Activated T-helper 17 cell treated with anti-CD3 and anti-CD28 coated beads, Interleukin-2, amount 50 U/mL, for 72 hours (primary cell): Measurements from ENCODE around the gene PDS5A. TPM values are rescaled to one million over a fixed set of nuclear protein-coding genes. Genes with fewer than 3 reads are reported as not detected.
"Not testable (repeated sequence)": the region's sequence is repeated elsewhere in the genome, so short reads cannot be mapped to it uniquely, and the experiment has no call there.

Experiments
- ATAC-seq: fragments of 150-1000 bp; cut with Tn5 transposase; replicated peaks from 2 replicates; pipeline ENCODE4 v1.10.0; 2021; ENCODE audit warnings: mild to moderate bottlenecking, moderate library complexity
- H3K27ac Mint-ChIP-seq: one replicate; pipeline ENCODE4 v1.8.0; 2022; ENCODE audit warnings: mixed read lengths
- H3K27me3 Mint-ChIP-seq: one replicate; pipeline ENCODE4 v1.8.0; 2022; ENCODE audit warnings: mixed read lengths
- H3K36me3 Mint-ChIP-seq: one replicate; pipeline ENCODE4 v1.8.0; 2022; ENCODE audit warnings: low read depth, mild to moderate bottlenecking, mixed read lengths
- H3K4me1 Mint-ChIP-seq: one replicate; pipeline ENCODE4 v1.8.0; 2022; ENCODE audit warnings: mixed read lengths
- H3K4me3 Mint-ChIP-seq: one replicate; pipeline ENCODE4 v1.8.0; 2022; ENCODE audit warnings: mild to moderate bottlenecking, mixed read lengths
- H3K9me3 Mint-ChIP-seq: one replicate; pipeline ENCODE4 v1.8.0; 2022; ENCODE audit warnings: mixed read lengths
- total RNA-seq, 2 donors: library from RNA; stranded (reverse); gene quantifications; one replicate each; pipeline ENCODE4 v1.2.3, GENCODE V29; 2022

Gene PDS5A
- total RNA-seq, 2 donors from 2014 or later = 78.8 to 113 TPM

DNA sequence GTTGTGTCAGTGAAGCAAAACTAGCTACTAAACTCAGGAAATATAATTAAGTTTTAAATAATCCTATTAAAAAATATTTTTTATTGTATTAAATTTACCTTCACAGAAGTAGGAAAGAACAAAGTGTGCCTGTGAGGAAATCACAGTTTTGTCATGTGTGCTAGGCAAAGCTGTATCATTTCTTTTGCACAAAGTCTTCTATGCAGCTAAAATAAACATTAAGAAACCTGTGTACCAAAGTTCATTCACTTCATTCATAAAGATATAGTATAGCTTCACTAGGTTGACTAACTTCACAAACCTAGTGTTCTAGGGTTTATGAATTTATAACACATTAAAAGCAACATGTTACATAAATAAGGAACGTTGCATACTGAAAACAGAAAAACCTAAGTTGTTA is 131.0 kb downstream of the PDS5A start:
- no peaks in the 10 kb centered on the region for H3K27me3 Mint-ChIP-seq
- no peak overlapping the region for H3K4me3 Mint-ChIP-seq
- H3K27ac Mint-ChIP-seq = no peak overlapping the region
- H3K4me1 Mint-ChIP-seq = no peaks in the 10 kb centered on the region
- ATAC-seq = no peak
- peaks cover 69% of the 10 kb centered on the region for H3K36me3 Mint-ChIP-seq
- H3K9me3 Mint-ChIP-seq = no peaks in the 10 kb centered on the region

DNA sequence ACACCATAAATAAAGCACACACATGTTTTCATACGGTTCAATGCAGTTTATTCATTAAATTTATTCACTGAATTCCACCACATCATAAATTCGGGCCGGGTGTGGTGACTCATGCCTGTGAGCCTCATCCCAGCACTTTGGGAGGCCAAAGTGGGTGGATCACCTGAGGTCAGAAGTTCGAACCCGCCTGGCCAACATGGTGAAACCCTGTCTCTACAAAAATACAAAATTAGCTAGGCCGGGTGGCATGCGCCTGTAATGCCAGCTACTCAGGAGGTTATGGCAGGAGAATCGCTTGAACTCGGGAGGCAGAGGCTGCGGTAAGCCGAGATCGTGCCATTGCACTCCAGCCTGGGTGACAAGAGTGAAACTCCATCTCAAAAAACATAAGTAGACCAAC is 131.6 kb downstream of the PDS5A start:
- no peak for ATAC-seq
- Mint-ChIP-seq H3K27ac (no peak overlapping the region), H3K4me1 (no peaks in the 10 kb centered on the region), H3K4me3 (no peak overlapping the region), H3K9me3 (no peaks in the 10 kb centered on the region), H3K36me3 (peaks cover 71% of the 10 kb centered on the region), H3K27me3 (no peaks in the 10 kb centered on the region)

- Mint-ChIP-seq H3K4me1 (no peaks in the 10 kb centered on the region), H3K9me3 (no peaks in the 10 kb centered on the region), H3K27me3 (no peaks in the 10 kb centered on the region), H3K36me3 (peaks cover 82% of the 10 kb centered on the region), H3K4me3 (no peak overlapping the region), H3K27ac (no peak overlapping the region)
- no peak for ATAC-seq
Observed at GRCh38 chr4:39841894-39842293, 135.8 kb downstream of the PDS5A start.

- ATAC-seq, H3K9me3 Mint-ChIP-seq, H3K4me1 Mint-ChIP-seq, H3K4me3 Mint-ChIP-seq, H3K27me3 Mint-ChIP-seq, H3K27ac Mint-ChIP-seq: not testable (repeated sequence)
- peaks cover 89% of the 10 kb centered on the region for H3K36me3 Mint-ChIP-seq
Observed at GRCh38 chr4:39840516-39840915, 137.2 kb downstream of the PDS5A start.

GRCh38 chr4:39840027-39840426 is 137.7 kb downstream of the PDS5A start:
- no peak overlapping the region for H3K27ac Mint-ChIP-seq
- H3K36me3 Mint-ChIP-seq = peaks cover 91% of the 10 kb centered on the region
- no peaks in the 10 kb centered on the region for H3K4me1 Mint-ChIP-seq

GRCh38 chr4:39838431-39838830 is 139.3 kb downstream of the PDS5A start:
- peaks cover 91% of the 10 kb centered on the region for H3K36me3 Mint-ChIP-seq
- not testable (repeated sequence) for ATAC-seq, H3K4me3 Mint-ChIP-seq, H3K4me1 Mint-ChIP-seq, H3K27me3 Mint-ChIP-seq, H3K27ac Mint-ChIP-seq, H3K9me3 Mint-ChIP-seq

More at GRCh38 chr4:39840027-39840426, 137.7 kb downstream of the PDS5A start:
- Mint-ChIP-seq H3K9me3 (no peaks in the 10 kb centered on the region), H3K4me3 (no peak overlapping the region), H3K27me3 (no peaks in the 10 kb centered on the region)
- no peak for ATAC-seq

GRCh38 chr4:39834269-39834668 is 143.4 kb downstream of the PDS5A start:
- ATAC-seq = no peak
- Mint-ChIP-seq H3K27ac (no peak overlapping the region), H3K4me3 (no peak overlapping the region), H3K9me3 (no peaks in the 10 kb centered on the region), H3K27me3 (no peaks in the 10 kb centered on the region), H3K4me1 (no peaks in the 10 kb centered on the region), H3K36me3 (peaks cover 90% of the 10 kb centered on the region)

DNA sequence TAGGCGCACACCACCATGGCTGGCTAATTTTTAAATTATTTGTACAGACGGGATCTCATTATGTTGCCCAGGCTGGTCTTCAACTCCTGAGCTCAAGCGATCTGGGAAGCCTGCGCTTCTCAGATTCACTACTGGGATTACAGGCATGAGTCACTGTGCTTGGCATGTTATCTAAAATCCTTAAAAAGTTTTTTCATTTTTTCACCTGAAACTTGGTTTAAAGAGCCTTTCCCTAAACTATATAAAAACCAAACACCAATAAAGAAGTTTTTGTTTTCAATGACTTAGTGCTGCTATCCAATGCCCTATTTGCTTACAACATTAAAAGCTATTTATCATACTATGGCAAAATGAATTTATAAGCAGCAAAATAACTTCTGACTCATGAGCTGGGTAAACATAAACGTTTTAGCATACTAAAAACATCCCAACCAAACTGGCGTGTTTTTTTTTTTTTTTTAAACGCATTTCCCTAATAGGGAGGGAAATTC is 151.9 kb downstream of the PDS5A start:
- no peak for ATAC-seq
- Mint-ChIP-seq H3K36me3 (peaks cover 81% of the 10 kb centered on the region), H3K27me3 (no peaks in the 10 kb centered on the region)

GRCh38 chr4:39825090-39825489 is 152.6 kb downstream of the PDS5A start:
- Mint-ChIP-seq H3K4me3 (no peak overlapping the region), H3K36me3 (peaks cover 74% of the 10 kb centered on the region), H3K9me3 (no peaks in the 10 kb centered on the region), H3K27ac (no peak overlapping the region), H3K4me1 (peaks cover 4% of the 10 kb centered on the region), H3K27me3 (no peaks in the 10 kb centered on the region)
- ATAC-seq = no peak

More for the DNA sequence above, 151.9 kb downstream of the PDS5A start:
- no peaks in the 10 kb centered on the region for H3K4me1 Mint-ChIP-seq
- no peak overlapping the region for H3K4me3 Mint-ChIP-seq
- H3K27ac Mint-ChIP-seq = no peak overlapping the region
- H3K9me3 Mint-ChIP-seq = no peaks in the 10 kb centered on the region

- H3K4me3 Mint-ChIP-seq = no peak overlapping the region
- peaks cover 58% of the 10 kb centered on the region for H3K36me3 Mint-ChIP-seq
- H3K27ac Mint-ChIP-seq = no peak overlapping the region
- H3K27me3 Mint-ChIP-seq = no peaks in the 10 kb centered on the region
- ATAC-seq = no peak
- no peaks in the 10 kb centered on the region for H3K9me3 Mint-ChIP-seq
- peaks cover 4% of the 10 kb centered on the region for H3K4me1 Mint-ChIP-seq
Observed at GRCh38 chr4:39823191-39823590, 154.5 kb downstream of the PDS5A start.

GRCh38 chr4:39822662-39823061 is 155.0 kb downstream of the PDS5A start:
- Mint-ChIP-seq H3K9me3 (no peaks in the 10 kb centered on the region), H3K27me3 (no peaks in the 10 kb centered on the region), H3K27ac (no peak overlapping the region), H3K4me1 (peaks cover 4% of the 10 kb centered on the region), H3K36me3 (peaks cover 53% of the 10 kb centered on the region), H3K4me3 (no peak overlapping the region)
- no peak for ATAC-seq

GRCh38 chr4:39821951-39822350 is 155.8 kb downstream of the PDS5A start:
- H3K27me3 Mint-ChIP-seq = no peaks in the 10 kb centered on the region
- no peak overlapping the region for H3K27ac Mint-ChIP-seq
- ATAC-seq = no peak
- H3K36me3 Mint-ChIP-seq = peaks cover 46% of the 10 kb centered on the region
- no peak overlapping the region for H3K4me3 Mint-ChIP-seq
- H3K4me1 Mint-ChIP-seq = peaks cover 4% of the 10 kb centered on the region
- H3K9me3 Mint-ChIP-seq = no peaks in the 10 kb centered on the region

- peak overlapping the region; percentile 46 for H3K27ac Mint-ChIP-seq
- no peak for ATAC-seq
- no peaks in the 10 kb centered on the region for H3K9me3 Mint-ChIP-seq
- no peaks in the 10 kb centered on the region for H3K27me3 Mint-ChIP-seq
- peaks cover 4% of the 10 kb centered on the region for H3K4me1 Mint-ChIP-seq
- peaks cover 31% of the 10 kb centered on the region for H3K36me3 Mint-ChIP-seq
- H3K4me3 Mint-ChIP-seq = no peak overlapping the region
Observed at GRCh38 chr4:39820186-39820585, 157.5 kb downstream of the PDS5A start.

GRCh38 chr4:39818646-39819045 is 159.1 kb downstream of the PDS5A start:
- no peak for ATAC-seq
- Mint-ChIP-seq H3K4me3 (no peak overlapping the region), H3K4me1 (peaks cover 11% of the 10 kb centered on the region), H3K36me3 (peaks cover 29% of the 10 kb centered on the region), H3K27ac (no peak overlapping the region), H3K27me3 (no peaks in the 10 kb centered on the region), H3K9me3 (no peaks in the 10 kb centered on the region)

- Mint-ChIP-seq H3K9me3 (no peaks in the 10 kb centered on the region), H3K27ac (peak overlapping the region; percentile 91), H3K27me3 (no peaks in the 10 kb centered on the region), H3K4me1 (peaks cover 16% of the 10 kb centered on the region), H3K36me3 (peaks cover 25% of the 10 kb centered on the region), H3K4me3 (peak overlapping the region; percentile 41)
- peak; percentile 55 for ATAC-seq
Observed at GRCh38 chr4:39814403-39815185, 163.1 kb downstream of the PDS5A start.
